PC-9 (cell line): ENCODE results near the gene HOXB5. TPM values are rescaled to one million over a fixed set of nuclear protein-coding genes. Genes with fewer than 3 reads are reported as not detected.

ENCODE experiments used
- BruUV-seq: library from RNA; stranded (reverse); fragments of 400-500 nt; replicated peaks from 2 replicates; lab custom pipeline; 2021; lab: Mats Ljungman, UMichigan
- CTCF ChIA-PET: fragments of 300-600 bp; sonication (Branson Sonifier 250); formaldehyde crosslinking; loops from one replicate; lab custom pipeline; 2022; ENCODE audit warnings: antibody characterized with exemption; lab: Charles Lee
- POLR2A ChIA-PET: fragments of 300-600 bp; sonication (Branson Sonifier 250); formaldehyde crosslinking; loops from one replicate; lab custom pipeline; 2022; ENCODE audit warnings: antibody characterized with exemption; ENCODE audit not compliant: unreplicated experiment; lab: Charles Lee
- DNase-seq, 2 experiments: peaks; one replicate each; pipeline versions ENCODE4 v3.0.0 to v3.0.0-alpha.2; 2015 to 2022; ENCODE audit warnings: mixed read lengths in 1 of 2
- H2AFZ ChIP-seq: fragments of 200-600 bp; sonication (generic); 2 replicates; pipeline ENCODE4 v1.8.1; 2017; ENCODE audit warnings: antibody characterized with exemption
- H3F3A ChIP-seq: fragments of 200-600 bp; sonication (generic); 2 replicates; pipeline ENCODE4 v1.8.1; 2017; ENCODE audit warnings: antibody characterized with exemption, mild to moderate bottlenecking, low read depth; ENCODE audit not compliant: insufficient read depth
- H3K27ac ChIP-seq: fragments of 200-600 bp; sonication (generic); 2 replicates; pipeline ENCODE4 v1.6.1; 2016; ENCODE audit warnings: mixed run types
- H3K27me3 ChIP-seq: fragments of 200-600 bp; sonication (generic); 2 replicates; pipeline ENCODE4 v1.6.1; 2016; ENCODE audit warnings: low read depth, mixed run types; ENCODE audit not compliant: insufficient read depth
- H3K36me3 ChIP-seq: fragments of 200-600 bp; sonication (generic); 2 replicates; pipeline ENCODE4 v1.6.1; 2016; ENCODE audit warnings: low read depth, mixed run types
- H3K4me1 ChIP-seq: fragments of 200-600 bp; sonication (generic); replicated peaks from 2 replicates; pipeline ENCODE4 v1.6.1; 2016; ENCODE audit warnings: mixed run types; ENCODE audit not compliant: insufficient read depth
- H3K4me2 ChIP-seq: fragments of 200-600 bp; sonication (generic); 2 replicates; pipeline ENCODE4 v1.6.1; 2017; ENCODE audit warnings: mixed run types
- H3K4me3 ChIP-seq: fragments of 200-600 bp; sonication (generic); 2 replicates; pipeline ENCODE4 v1.6.1; 2016; ENCODE audit warnings: mixed run types
- H3K79me2 ChIP-seq: fragments of 200-600 bp; sonication (generic); 2 replicates; pipeline ENCODE4 v1.6.1; 2017; ENCODE audit warnings: low read depth, mixed run types
- H3K9me2 ChIP-seq: fragments of 200-600 bp; sonication (generic); 2 replicates; pipeline ENCODE4 v1.8.1; 2017; ENCODE audit warnings: mild to moderate bottlenecking; ENCODE audit not compliant: insufficient read depth
- H3K9me3 ChIP-seq: fragments of 200-600 bp; sonication (generic); 2 replicates; pipeline ENCODE4 v1.8.1; 2016; ENCODE audit warnings: low read depth; ENCODE audit not compliant: insufficient read depth
- H4K20me1 ChIP-seq: fragments of 200-600 bp; sonication (generic); 2 replicates; pipeline ENCODE4 v1.8.1; 2017; ENCODE audit not compliant: insufficient read depth
- EZH2 ChIP-seq: fragments of 200-600 bp; sonication (generic); IDR thresholded peaks from 2 replicates; pipeline ENCODE4 v1.8.0; 2017; ENCODE audit warnings: antibody characterized with exemption, low read depth
- intact Hi-C: fragments of 100-400 bp; cut with micrococcal nuclease; formaldehyde crosslinking; loops from one replicate; pipeline ENCODE4 v1.10.0; 2022; ENCODE audit not compliant: unreplicated experiment
- total RNA-seq: library from RNA; stranded (reverse); gene quantifications from 2 replicates; pipeline ENCODE4 v1.2.3, GENCODE V29; 2021
- TF ChIP-seq, protein P1 (sequence below): fragments of 200-600 bp; sonication (generic); conservative IDR thresholded peaks from 2 replicates; pipeline ENCODE4 v1.6.1; 2017; ENCODE audit warnings: mixed run types, antibody characterized with exemption, mild to moderate bottlenecking, moderate library complexity

HOXB5 gene
- total RNA-seq, 1 experiment from 2014 or later = 12.9 TPM

DNA sequence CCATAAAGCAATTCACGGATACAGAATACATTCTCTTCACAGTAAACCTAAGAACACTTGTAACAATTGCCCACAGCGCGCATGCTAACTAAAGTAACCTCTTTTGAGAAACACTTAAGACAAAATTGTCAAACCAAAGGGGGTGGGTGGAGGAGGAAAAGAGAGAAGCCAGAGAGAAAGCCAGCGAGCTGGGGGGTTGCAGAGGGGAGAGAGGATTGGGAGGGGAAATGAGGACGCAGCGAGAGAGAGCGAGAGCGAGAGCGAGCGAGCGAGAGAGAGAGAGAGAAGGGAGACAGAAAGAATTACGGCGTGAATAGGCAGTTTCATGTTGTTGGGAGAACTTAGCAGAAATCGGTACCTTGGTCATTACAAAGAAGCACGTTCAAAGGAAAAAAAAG is 18.9 kb upstream of the HOXB5 start:
- BruUV-seq = no TSS peak
- ChIA-PET CTCF (interaction anchor here (0.6 to 1.2 kb wide), 6 partner anchors 8 to 583 kb away, joined by 3 to 12 read pairs (median 3); partner anchors contain the start of gene HOXB6), POLR2A (interaction anchor here (0.6 kb wide), 1 partner anchor 685 kb away, joined by 3 read pairs; no protein-coding TSS in a partner anchor)
- H3K27ac ChIP-seq = 0 out of 2 replicates have a peak overlapping the region, but pooled peaks have one; percentile 31
- H3K4me1 ChIP-seq = peaks cover 20% of the 10 kb centered on the region
- H3K9me2 ChIP-seq = no peaks in the 10 kb centered on the region
- no peaks in the 10 kb centered on the region for H4K20me1 ChIP-seq
- H3K36me3 ChIP-seq = no peaks in the 10 kb centered on the region
- intact Hi-C loops = loop anchor here (10.0 kb wide), 1 partner anchor 668 kb away; the partner anchor contains the start of gene PNPO
- H3K27me3 ChIP-seq = no peaks in the 10 kb centered on the region
- peak overlapping the region; percentile 88 for H3K4me2 ChIP-seq
- no peak for TF ChIP-seq EZH2
- H3K79me2 ChIP-seq = peaks cover 24% of the 10 kb centered on the region
- H2AFZ ChIP-seq = peak overlapping the region; percentile 92
- no peak for DNase-seq
- H3K4me3 ChIP-seq = peak overlapping the region; percentile 80
- no peaks in the 10 kb centered on the region for H3F3A ChIP-seq
- H3K9me3 ChIP-seq = no peaks in the 10 kb centered on the region

DNA sequence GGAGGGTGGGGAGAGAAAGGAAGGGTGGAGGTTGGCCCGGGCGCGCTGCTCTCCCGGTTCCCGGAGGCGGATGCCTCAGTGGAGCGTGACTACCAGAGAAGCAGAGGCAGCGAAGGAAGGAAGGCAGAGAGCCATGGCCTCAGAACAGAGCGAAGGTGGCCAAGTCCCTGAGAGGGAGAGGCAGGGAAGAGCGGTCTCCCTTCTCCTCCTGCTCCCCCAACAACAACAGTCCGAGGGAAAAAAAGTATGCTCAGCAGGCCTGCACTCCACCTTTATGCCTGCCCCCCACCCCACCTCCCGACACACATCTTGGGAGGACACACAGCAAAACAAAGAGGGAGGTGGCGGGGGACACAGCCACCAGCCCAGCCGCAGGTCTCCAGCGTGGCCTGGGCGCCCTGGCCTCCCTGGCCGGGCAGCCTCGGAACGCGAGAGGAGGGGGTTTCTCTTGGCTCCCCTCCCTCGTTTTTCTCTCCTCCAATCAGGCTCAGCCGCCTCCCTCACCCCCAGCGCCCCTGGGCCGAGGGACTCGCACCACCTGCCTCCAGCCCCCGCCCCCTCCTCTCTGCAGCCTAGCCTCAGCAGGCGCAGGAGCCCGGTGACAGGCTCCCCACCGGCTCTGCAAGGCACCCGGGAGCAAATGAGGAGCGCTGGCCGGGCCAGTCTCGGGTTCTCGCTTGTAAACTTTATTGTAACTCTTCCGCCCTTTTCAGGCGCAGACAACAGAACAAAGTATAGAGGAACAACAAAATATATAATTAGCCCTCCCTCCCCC is 18.3 kb upstream of the HOXB5 start:
- no TSS peak for BruUV-seq
- H4K20me1 ChIP-seq = no peaks in the 10 kb centered on the region
- intact Hi-C loops = loop anchor here (10.0 kb wide), 1 partner anchor 667 kb away; the partner anchor contains the start of gene PNPO
- POLR2A ChIA-PET = no interaction called here
- H3K27ac ChIP-seq = peak overlapping the region; percentile 63
- CTCF ChIA-PET = no interaction called here
- H3F3A ChIP-seq = no peaks in the 10 kb centered on the region; the same call in 1 of the 2 replicates
- H3K9me2 ChIP-seq = no peaks in the 10 kb centered on the region
- TF ChIP-seq EZH2 = no peak
- TF ChIP-seq, protein P1, sequence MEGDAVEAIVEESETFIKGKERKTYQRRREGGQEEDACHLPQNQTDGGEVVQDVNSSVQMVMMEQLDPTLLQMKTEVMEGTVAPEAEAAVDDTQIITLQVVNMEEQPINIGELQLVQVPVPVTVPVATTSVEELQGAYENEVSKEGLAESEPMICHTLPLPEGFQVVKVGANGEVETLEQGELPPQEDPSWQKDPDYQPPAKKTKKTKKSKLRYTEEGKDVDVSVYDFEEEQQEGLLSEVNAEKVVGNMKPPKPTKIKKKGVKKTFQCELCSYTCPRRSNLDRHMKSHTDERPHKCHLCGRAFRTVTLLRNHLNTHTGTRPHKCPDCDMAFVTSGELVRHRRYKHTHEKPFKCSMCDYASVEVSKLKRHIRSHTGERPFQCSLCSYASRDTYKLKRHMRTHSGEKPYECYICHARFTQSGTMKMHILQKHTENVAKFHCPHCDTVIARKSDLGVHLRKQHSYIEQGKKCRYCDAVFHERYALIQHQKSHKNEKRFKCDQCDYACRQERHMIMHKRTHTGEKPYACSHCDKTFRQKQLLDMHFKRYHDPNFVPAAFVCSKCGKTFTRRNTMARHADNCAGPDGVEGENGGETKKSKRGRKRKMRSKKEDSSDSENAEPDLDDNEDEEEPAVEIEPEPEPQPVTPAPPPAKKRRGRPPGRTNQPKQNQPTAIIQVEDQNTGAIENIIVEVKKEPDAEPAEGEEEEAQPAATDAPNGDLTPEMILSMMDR = no peak
- no peaks in the 10 kb centered on the region for H3K36me3 ChIP-seq
- H3K27me3 ChIP-seq = no peaks in the 10 kb centered on the region
- peak overlapping the region; percentile 92 for H2AFZ ChIP-seq
- peaks cover 24% of the 10 kb centered on the region for H3K79me2 ChIP-seq
- H3K4me2 ChIP-seq = peak overlapping the region; percentile 88
- no peaks in the 10 kb centered on the region for H3K9me3 ChIP-seq
- peak; percentile 49 to 55 for DNase-seq
- peaks cover 20% of the 10 kb centered on the region for H3K4me1 ChIP-seq
- H3K4me3 ChIP-seq = peak overlapping the region; percentile 80

DNA sequence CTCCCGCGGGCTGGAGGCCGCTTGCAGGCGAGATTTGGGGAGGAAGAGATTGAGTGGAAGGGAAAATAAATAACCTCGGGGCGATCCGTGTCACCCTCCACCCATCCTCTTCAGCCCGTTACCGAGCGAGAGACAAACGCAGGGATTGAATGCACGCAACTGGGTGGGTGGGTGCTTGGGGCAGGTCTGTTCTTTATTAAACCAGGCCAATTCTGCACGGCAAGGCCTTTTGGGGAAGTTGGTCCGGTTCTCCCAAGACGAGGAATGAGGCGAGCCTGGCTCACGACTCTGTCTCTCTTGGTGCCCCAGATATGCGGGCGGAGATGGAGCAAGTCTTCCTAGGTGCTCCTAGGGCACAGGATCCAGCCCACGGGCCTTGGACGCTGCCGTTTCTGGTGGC is 17.6 kb upstream of the HOXB5 start:
- H3K4me2 ChIP-seq = peak overlapping the region; percentile 88
- no peaks in the 10 kb centered on the region for H3K27me3 ChIP-seq
- H3K4me1 ChIP-seq = peaks cover 20% of the 10 kb centered on the region
- H3K27ac ChIP-seq = peak overlapping the region; percentile 63
- H4K20me1 ChIP-seq = no peaks in the 10 kb centered on the region
- DNase-seq = peak in 1 of 2 experiments; percentile 34
- intact Hi-C loops = loop anchor here (10.0 kb wide), 1 partner anchor 666 kb away; the partner anchor contains the start of gene PNPO
- peak overlapping the region; percentile 80 for H3K4me3 ChIP-seq
- H2AFZ ChIP-seq = peak overlapping the region; percentile 92
- TF ChIP-seq, protein P1 = no peak
- TF ChIP-seq EZH2 = no peak
- no peaks in the 10 kb centered on the region; the same call in 1 of the 2 replicates for H3F3A ChIP-seq
- no peaks in the 10 kb centered on the region for H3K9me3 ChIP-seq
- no peaks in the 10 kb centered on the region for H3K36me3 ChIP-seq
- CTCF ChIA-PET = no interaction called here
- no peaks in the 10 kb centered on the region for H3K9me2 ChIP-seq
- no TSS peak for BruUV-seq
- peaks cover 24% of the 10 kb centered on the region for H3K79me2 ChIP-seq
- POLR2A ChIA-PET = no interaction called here
